PFSK-1 (cell line): ENCODE data around the gene KIAA1210.

ENCODE experiments used
- FOXP2 ChIP-seq: optimal IDR thresholded peaks from 2 replicates; pipeline ENCODE3; 2011; ENCODE audit warnings: borderline replicate concordance, control low read depth, inconsistent platforms; ENCODE audit not compliant: insufficient read depth; ENCODE audit errors: extremely low read length, extremely low read depth
- POLR2AphosphoS5 ChIP-seq: IDR thresholded peaks from 2 replicates; pipeline ENCODE4 v1.6.1; 2012; ENCODE audit warnings: low read depth, mild to moderate bottlenecking, control low read depth, low read length, moderate library complexity
- REST ChIP-seq, 2 experiments: IDR thresholded peaks; 2 replicates each; pipeline versions ENCODE4 v1.6.1 to v1.8.0; 2011 to 2012; ENCODE audit warnings: low read depth in 2 of 2, low read length in 2 of 2, control low read depth in 1 of 2, inconsistent platforms in 1 of 2, mild to moderate bottlenecking in 1 of 2, moderate library complexity in 1 of 2; ENCODE audit not compliant: insufficient read depth in 1 of 2
- SIN3A ChIP-seq: IDR thresholded peaks from 2 replicates; pipeline ENCODE4 v1.6.1; 2012; ENCODE audit warnings: mild to moderate bottlenecking, low read length, moderate library complexity, borderline replicate concordance; ENCODE audit not compliant: insufficient read depth
- TAF1 ChIP-seq: IDR thresholded peaks from 2 replicates; pipeline ENCODE4 v1.6.1; 2012; ENCODE audit warnings: low read length, control low read depth, borderline replicate concordance; ENCODE audit not compliant: insufficient read depth

GRCh38 chrX:119087121-119087520 is 40.5 kb downstream of the KIAA1210 start:
- TF ChIP-seq SIN3A (no peak), POLR2AphosphoS5 (no peak), REST (IDR thresholded peaks at IDR 0.05; ENCODE audit: insufficient read depth in 1 of 2, low read depth in 2 of 2, low read length in 2 of 2) (no peak), TAF1 (no peak), FOXP2 (no peak)
